Ureter (tissue), 1 donor: ENCODE data around the gene C10orf90. TPM values are rescaled to one million over a fixed set of nuclear protein-coding genes. Genes with fewer than 3 reads are reported as not detected.

Source experiments
- DNase-seq: peaks from one replicate; pipeline ENCODE4 v3.0.0-alpha.2; 2020; ENCODE audit warnings: low spot score
- total RNA-seq: library from RNA; stranded (reverse); gene quantifications from one replicate; pipeline ENCODE4 v1.2.4, GENCODE V29; 2023
- donor health status: DM: yes; HTN: yes; CAD: no.

Gene C10orf90
- total RNA-seq, 1 donor from 2014 or later = not detected

DNA sequence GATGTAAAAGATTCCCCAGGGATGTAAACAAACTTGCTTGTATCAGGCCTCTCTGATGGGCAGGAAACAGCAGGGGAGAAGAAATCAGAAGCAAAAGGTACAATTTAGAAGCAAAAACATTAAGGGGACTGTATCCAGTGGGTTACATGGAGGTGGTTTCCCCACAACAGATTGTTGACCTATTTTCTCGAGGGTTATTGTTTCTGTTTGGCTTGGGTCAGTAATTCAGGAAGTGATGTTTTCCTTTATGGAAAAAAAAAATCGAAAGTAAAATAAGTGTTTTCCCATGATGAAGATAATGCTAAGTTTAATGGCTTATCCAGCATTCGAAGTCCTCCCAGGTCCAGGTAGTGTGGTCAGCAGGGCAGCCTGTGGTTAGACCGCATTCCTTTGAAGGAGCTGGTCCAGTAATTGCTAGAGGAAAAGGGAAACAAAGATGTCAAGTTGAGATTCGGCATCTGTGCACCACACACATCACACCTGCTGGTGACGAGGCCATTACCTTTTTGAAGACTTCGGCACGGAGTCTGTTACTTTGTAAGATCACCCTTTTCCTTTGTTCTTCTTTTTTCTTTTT, 244.9 kb downstream of the C10orf90 start:
- no peak for DNase-seq

DNA sequence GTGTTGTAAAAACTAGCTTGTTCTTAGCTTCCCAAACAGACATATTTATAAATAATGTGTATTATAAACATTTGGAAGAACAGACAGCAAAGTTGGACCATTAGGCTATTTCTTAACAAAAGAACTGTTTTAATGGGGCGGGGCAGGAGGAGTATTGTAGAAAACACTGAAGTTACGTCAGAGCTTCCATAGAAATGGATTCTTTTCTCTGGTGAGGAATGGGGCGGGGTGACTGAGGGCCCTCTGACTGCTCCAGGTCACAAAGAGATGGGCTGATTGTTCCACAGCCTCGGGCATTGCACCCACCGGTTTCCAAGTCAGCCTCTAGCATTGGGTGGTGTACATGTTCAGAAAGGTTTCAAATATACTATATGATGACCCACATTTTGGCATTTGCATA, 245.5 kb downstream of the C10orf90 start:
- no peak for DNase-seq

DNA sequence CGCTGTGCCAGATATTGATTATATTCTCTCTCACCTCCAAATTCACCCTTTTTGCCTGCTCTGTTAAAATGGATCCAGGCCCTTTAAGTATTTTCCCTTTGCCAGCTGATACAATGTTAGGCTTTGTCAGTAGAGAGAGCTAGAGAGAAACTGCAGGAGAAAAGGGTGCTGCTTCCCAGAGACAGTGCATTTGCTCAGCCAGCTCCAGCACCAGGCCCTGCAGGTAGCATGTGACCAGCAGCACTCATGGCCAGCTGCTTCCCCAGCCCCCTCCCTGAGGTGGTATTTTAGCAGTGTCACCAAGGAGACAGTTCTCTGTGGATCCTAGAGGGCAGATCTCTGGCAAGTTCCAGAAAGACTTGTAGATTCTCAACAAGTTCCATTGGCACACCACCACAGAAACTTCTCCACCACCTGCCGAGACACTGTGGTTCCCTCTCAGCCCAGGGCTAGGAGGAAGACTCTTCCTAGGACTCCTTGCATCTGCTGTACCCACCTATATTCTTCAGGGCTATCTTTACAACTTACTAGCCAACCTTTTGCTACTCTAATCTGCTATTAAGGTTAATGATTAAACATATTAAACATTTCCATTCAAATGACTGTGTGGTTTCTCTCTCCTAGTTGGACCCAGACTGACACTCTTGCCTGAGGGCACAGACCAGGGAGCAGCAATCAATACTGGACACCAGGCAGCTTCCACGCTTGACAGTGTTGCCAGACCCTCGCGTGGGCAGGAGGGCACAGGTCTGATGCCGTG, 246.6 kb downstream of the C10orf90 start:
- DNase-seq = no peak

DNA sequence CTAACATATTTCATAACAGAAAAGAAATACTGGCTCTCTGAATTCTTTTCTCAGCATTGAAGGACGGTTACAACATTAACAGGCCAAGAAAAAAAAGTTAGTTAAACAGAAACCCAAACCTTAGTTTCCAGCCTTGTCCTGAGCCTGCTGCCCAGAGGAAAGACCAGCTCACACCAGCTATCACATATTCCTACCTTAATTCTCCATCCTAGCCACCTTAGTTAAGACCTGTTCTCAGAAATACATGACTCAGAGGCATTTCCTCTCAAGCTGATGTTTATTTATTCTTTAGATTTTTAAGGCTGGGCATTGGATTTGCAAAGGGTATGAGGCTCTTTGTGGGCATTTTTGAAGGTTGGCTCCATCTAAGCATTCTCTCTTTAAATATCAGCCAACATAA, 247.9 kb downstream of the C10orf90 start:
- no peak for DNase-seq

DNA sequence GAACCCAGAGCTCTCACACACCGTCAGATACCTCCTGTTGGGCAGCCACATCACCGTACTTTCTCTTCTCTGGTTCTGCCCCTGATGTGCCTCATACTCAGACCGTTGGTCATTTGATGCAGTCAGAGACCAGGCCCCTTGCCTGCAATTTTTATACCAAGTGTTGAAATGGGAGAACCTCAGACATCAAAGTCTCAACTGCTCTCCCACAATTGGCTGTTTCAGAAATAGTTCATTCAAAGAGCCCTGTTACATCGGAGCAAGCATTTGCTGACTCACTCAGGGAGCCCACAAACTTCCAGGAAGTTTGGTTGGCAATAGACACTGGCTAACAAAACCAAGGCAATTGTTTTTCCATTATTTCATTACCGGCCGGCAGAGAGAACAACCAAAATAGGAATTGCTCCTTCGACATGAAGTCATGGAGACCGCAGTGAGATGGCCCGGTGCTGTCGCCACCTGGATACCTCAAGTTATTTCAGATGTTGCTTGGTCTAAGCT, 248.7 kb downstream of the C10orf90 start:
- no peak for DNase-seq

DNA sequence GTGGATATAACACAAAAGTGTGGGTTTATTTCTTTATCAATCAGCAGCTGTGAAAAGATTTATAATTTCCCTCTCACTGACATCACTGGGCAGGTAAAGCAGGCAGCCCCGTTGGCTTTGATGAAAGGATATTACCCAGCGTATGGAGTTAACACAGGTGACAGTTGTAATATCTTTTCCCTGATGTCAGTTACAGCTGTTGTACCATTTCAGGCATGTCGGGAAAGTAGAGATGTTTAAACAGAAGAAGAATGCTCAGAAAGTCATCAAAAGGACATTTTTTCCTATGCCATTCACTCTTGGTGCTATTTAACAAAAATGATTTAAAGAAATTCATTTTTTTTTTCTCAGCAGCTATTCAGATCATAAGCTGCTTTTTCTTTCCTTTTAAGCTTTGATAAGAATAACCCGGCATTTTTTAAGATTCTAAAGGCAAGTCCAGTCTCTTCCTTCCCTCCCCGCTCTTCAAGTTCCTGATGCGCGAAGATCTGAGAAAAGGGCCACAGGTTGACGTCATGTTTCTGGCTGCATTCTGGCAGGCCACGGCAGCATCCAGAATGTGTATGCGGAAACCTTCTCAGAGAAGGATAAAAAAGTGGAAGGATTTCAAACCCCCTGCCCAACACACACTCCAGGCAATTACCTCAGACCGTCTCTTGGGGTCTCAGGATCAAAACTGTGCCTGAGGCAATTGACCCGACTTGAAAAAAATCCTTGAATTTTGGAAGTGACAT, 249.8 kb downstream of the C10orf90 start:
- DNase-seq = no peak

DNA sequence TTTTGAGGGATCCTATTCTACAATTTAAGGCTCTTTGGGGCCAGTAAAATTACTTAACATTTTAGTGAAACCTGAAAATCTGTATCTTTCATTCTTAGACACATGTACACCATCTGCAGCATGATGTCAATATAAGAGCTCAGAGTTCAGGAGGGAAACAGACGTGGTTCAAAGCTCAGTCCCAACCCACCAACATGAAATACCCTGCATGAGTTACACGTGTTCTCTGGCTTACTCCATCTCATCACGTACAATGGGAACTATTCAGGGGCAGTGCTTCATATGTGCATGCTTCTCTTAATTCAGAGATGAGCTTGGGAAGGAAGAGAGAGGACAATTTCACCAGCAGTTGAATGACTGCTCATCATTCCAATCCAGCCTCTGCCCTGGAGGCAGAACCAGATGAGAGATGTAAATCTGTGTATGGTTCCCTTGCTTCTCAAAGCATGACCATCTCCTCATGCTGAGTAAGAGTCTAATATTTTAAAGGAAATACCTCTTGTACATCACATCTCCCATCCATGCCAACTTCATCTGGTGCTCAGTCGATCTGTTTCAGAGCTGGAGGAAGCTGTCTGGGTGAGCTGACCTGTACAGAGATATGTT, 253.2 kb downstream of the C10orf90 start:
- no peak for DNase-seq

DNA sequence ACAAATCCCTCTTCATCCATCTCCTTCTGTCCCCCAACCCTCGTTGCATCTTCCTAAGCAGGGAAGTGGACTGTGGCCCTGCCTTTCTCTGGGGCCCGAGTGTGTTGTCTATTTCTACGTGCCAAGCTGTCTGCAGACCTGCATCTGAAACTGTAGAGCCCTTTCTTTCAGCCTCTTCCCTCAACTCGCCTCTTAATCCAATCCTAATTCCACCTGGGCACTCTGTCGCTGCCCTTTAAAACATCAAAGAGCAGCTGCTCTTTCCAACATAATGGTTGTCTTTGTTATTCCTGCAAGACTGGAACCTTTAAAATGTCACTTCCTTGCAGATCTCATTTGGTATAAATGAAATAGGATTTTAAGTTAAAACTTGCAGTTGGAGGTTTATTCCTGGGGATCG, 260.7 kb downstream of the C10orf90 start:
- no peak for DNase-seq

DNA sequence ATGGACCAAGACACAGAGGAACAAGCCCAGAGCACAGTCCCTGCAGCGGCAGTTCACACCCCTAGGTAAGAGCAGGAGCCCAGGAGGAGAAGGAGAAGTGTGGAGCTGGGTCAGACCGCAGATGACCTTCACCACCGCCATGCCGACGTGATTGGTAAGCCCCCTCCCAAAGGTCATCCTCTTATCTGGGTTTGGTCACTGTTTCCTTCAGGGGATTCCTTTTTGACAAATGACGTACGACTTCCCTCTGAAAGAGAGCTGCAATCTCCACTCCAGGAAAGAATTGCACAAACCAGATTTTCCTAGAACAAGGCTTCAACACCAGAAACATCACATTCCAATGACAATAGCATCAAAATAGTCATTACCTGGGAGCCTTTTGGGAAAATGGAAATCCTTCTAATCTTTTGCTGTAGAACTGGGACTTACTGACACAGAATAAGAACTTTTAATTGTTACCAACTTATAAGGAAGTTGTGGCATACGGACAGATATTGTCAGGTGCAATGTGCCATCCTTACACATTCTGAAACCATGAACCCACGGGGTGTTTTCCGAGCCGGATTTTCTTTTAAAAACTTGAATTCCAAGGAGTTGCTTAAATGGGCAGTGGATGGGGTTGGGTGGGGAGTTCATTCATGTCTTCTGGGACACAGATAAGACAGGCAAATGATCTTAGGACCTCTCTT, 261.4 kb downstream of the C10orf90 start:
- no peak for DNase-seq

DNA sequence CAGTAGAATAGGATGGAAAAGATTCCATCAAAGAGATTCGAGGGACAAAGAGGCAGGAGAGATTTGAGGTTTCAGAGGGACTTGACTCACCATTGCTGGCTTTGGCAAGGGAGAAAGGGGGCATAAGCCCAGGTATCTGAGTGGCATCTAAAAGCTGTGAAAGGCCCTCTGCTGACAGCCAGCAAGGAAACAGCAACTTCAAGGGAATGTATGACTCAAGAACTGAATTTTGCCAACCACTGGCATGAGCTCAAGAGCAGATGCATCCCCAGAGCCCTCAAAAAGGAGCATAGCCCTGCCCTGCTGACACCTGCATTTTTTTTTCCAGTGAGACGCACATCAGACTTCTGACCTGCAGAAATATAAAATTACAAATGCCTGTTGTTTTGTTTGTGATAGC, 262.7 kb downstream of the C10orf90 start:
- no peak for DNase-seq

DNA sequence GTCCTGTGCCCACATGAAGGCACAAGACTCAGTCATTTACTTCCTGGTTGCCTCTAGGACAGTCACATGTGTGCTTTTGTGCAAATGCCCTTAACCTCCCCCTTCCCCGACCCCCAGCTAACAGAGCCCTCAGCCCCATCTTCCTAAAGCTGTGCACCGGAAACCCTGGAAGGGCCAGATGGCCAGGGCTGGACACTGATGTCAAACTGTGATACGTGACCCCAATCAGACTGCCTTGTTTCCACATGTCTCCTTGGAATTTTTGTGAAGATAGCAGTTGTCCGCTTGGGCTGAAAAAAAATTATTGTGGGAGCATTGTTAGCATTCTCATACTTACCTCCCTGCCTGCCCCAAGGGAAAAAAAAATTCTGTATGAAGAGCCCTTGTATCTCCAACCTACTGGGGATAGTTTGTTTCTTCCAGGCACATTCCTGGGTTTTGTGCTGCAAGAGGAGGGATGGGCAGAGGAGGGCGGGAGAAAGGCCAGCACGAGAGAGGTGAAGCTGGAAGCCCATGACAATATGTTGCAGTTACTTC, 265.2 kb downstream of the C10orf90 start:
- no peak for DNase-seq

DNA sequence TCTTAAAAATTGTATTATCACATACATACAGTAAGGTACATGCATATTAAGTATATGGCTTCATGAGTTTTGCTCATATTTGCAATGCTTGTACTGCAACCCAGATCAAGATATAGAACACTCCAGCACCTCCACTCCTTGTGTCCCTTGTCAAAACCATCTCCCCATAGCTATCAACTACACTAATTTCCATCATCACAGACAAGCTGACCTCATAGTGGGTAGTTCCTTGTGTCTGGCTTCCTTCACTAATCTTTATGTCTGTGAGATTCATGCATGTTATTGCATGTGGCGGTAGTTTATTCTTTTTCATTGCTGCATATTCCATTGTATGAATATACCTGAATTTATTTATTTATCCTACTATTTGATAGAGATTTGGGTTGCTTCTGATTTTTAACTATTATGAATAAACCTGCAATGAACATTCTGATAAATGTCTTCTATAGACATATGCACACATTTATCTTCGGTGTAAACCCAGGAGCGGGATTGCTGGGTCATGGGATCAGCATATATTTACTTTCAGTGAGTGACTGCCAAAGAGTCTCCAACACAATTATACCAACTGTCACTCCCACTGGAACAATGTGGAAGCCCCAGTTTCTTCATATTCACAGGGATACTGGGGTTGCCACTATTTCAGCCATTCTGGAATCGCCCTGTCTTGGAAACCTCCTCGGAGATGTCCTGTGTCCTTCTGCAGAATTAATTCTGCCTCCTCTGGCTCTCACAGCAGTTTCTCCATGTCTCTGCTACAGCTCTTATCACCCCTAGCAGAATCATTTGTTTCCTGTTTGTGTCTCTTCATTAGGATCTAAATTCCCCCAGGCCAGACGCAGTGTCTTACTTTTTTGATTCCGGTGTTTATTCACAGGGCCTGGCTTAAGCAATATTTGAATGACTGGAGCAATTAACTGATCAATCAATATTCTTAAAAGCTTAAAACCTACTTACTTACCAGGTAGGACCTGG, 267.5 kb downstream of the C10orf90 start:
- DNase-seq = no peak

DNA sequence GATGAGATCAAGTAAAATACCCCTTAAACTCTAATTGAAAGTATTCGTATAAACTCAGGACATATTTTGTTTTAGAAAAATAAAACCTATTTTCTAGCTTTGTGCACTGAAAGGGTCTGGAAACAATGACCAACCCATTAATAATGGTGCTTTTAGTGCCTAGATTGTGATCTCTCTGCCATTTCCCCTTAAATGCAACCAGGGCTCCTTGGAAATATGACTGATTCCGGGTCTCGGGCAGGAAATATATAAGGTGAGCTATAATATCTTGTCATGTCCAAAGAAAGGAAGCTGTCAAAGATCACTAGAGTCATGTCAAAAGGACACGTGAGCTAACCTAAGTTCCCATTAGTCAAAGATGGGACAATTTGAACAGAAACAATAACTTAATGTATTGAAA, 269.9 kb downstream of the C10orf90 start:
- no peak for DNase-seq

DNA sequence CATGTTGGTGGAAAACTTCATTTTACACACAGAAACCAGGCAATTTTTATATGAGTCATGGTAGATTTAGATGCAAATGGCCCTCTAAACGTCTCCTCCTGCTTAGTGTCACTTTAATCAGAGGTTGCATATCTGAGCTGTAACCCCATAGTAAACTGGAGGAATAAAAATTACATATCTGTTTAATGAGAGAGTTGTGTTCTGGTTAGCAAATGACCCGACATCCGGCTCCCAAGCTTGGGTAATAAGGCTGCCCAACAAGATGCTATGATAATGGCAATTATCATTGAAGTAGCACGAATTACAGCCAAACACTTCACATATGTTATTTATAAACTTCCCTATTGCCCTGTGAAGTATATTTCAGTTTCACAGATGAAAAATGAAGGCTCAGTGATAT, 271.6 kb downstream of the C10orf90 start:
- no peak for DNase-seq

DNA sequence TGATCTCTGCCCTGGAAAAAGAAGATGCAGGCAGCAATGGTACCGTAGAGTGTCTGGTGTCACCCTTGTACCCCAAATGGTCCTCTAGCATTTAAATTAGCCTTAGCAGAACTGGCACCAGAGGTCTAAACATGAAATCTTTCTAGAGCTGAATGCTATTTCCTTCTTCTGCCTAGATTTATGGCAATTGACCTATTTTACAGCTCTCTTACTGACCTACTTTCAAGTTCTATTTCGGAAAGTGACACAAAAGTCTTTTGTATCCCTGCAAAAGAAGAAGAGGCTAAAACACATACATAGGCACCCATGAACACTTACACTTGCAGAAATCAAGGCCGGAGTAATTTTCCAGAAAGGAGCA, 272.1 kb downstream of the C10orf90 start:
- DNase-seq = no peak

DNA sequence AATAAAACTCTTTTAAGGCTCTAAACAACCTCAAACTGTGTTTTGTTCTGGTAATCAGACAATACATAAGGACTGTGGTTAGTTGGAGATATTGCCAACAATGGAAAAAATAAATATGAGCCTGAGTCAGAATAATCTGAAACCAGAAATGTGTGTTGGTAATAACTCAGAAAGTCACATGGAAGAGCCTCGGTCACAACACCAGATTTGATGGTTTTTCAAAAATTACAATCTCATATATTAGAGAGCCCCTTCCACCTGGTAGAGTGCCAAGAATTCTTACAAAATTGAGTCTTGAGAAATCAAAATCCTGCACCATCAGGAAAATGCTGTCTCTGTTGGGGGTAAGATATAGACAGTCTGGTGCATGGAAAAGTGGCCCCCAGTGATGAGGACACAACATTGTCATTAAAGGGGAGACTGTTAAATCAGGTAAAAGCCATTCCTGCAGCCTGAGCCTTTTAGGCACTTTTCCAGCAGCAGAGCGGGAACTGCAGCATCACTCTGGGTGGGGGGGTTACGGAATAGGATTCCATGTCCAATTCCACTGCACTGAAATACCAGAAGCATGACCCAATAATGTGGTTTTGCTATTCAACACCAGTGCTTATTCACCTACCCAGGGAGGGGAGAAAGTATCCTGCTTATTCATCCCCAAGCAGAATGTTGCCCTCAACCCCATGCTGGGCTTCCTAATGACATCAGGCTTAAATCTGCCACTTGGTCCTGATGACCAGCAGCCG, 272.7 kb downstream of the C10orf90 start:
- no peak for DNase-seq

DNA sequence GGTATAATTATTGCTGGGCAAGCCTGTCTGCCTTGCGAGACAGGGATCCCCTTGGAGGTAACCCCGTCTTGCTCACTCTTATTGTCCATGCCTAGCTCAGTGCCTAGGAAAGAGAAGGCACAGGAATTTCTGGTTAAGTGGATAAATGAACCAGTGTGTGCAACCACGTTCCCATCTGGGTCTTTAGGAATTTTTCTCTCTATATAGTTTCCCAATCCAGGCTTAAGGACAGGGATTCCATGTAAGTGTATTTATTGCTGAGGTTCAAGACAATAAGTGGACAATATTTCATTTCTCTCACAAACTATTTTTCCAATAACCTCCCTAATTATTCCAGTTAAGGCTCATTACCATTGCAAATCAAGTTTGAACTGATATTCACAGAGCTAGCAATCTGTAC, 273.3 kb downstream of the C10orf90 start:
- no peak for DNase-seq

DNA sequence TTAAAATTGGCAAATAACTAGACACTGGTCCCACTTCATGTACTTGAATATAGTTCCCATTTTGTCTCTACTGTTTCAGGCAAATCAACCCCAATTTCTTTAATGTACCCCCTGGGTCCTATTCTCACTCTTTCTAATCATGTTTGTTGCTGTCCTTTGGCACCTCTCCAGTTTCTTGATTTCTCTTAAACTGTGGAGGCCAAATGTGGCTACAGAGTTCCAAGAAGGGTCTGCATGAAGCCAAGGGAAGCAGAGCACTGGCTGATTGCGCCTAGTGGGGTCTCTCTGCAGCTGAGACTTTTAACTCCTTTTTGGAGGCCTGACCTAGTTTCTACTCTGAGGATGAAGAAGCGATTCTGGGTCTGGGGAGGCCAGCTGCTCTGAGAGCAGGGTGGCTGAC, 275.5 kb downstream of the C10orf90 start:
- no peak for DNase-seq

DNA sequence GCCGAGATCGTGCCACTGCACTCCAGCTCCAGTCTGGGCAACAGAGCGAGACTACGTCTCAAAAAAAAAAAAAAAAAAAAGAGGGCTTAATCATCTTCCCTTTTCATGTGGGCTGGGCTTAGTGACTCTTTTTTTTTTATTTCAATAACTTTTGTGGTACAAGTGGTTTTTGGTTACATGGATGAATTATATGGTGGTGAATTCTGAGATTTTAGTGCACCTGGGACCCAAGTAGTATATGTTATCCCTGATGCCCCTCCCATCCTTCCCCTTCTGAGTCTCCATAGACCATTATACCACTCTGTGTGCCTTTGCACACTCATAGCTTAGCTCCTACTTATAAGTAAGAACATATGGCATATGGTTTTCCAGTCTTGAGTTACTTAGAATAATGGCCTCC, 277.4 kb downstream of the C10orf90 start:
- DNase-seq = no peak

DNA sequence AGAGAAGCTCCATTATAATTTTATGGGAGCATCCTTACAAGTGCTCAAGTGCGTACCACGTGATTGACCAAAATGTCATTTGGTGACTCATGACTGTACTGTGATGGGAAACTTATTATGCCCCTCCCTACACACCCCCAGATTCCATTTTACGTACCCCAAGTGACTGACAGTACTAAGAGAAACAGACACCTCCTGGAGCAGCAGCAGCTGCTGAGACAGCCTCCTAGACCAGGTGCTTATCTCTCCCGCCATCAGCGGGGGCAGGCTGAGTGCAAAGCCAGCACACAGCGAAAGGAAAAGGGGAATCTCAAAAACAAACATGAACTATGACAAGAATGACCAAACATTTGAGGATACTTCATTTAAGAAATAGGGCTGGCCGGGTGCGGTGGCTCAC, 278.0 kb downstream of the C10orf90 start:
- no peak for DNase-seq
